Measurements from ENCODE around the gene ORC2.

Gene ORC2

GRCh38 chr2:200966770-200967169 is 3.3 kb upstream of the ORC2 start:
- TF ChIP-seq RAD21 (IDR thresholded peaks at IDR 0.05; ENCODE audit: low read depth) (no peak), ZBTB7A (IDR thresholded peaks at IDR 0.05; ENCODE audit: low read depth) (no peak), REST (IDR thresholded peaks at IDR 0.05; ENCODE audit: low read depth) (no peak), CEBPB (IDR thresholded peaks at IDR 0.05) (no peak), TAF1 (IDR thresholded peaks at IDR 0.05; ENCODE audit: low read depth) (no peak), EP300 (IDR thresholded peaks at IDR 0.05; ENCODE audit: borderline replicate concordance) (no peak), FOXM1 (IDR thresholded peaks at IDR 0.05; ENCODE audit: borderline replicate concordance, low read depth) (no peak), CREB1 (IDR thresholded peaks at IDR 0.05; ENCODE audit: low read depth) (no peak), MAX (IDR thresholded peaks at IDR 0.05) (no peak)

GRCh38 chr2:200964498-200964897 is 1.0 kb upstream of the ORC2 start:
- TF ChIP-seq EGR1 (IDR thresholded peaks at IDR 0.05) (no peak), TAF1 (IDR thresholded peaks at IDR 0.05; ENCODE audit: low read depth) (no peak), CREB1 (IDR thresholded peaks at IDR 0.05; ENCODE audit: low read depth) (no peak), RAD21 (IDR thresholded peaks at IDR 0.05; ENCODE audit: low read depth) (no peak), ZBTB7A (IDR thresholded peaks at IDR 0.05; ENCODE audit: low read depth) (no peak), NFIC (IDR thresholded peaks at IDR 0.05) (no peak), CEBPB (IDR thresholded peaks at IDR 0.05) (no peak), FOXM1 (IDR thresholded peaks at IDR 0.05; ENCODE audit: borderline replicate concordance, low read depth) (no peak), TEAD4 (IDR thresholded peaks at IDR 0.05) (no peak), YY1 (IDR thresholded peaks at IDR 0.05; ENCODE audit: low read depth) (no peak), USF1 (IDR thresholded peaks at IDR 0.05) (no peak), EP300 (IDR thresholded peaks at IDR 0.05; ENCODE audit: borderline replicate concordance) (no peak)

GRCh38 chr2:200962811-200963123 is 693 bp downstream of the ORC2 start:
- TF ChIP-seq CEBPB (IDR thresholded peaks at IDR 0.05) (no peak), TAF1 (IDR thresholded peaks at IDR 0.05; ENCODE audit: low read depth) (no peak), YY1 (IDR thresholded peaks at IDR 0.05; ENCODE audit: low read depth) (no peak), FOXM1 (IDR thresholded peaks at IDR 0.05; ENCODE audit: borderline replicate concordance, low read depth) (no peak), REST (IDR thresholded peaks at IDR 0.05; ENCODE audit: low read depth) (no peak), TCF12 (IDR thresholded peaks at IDR 0.05; ENCODE audit: low read depth) (no peak), EGR1 (IDR thresholded peaks at IDR 0.05) (no peak), CREB1 (IDR thresholded peaks at IDR 0.05; ENCODE audit: low read depth) (no peak), MAX (IDR thresholded peaks at IDR 0.05) (no peak), USF1 (IDR thresholded peaks at IDR 0.05) (no peak), TEAD4 (IDR thresholded peaks at IDR 0.05) (no peak), EP300 (IDR thresholded peaks at IDR 0.05; ENCODE audit: borderline replicate concordance) (no peak), NFIC (IDR thresholded peaks at IDR 0.05) (no peak), ZBTB7A (IDR thresholded peaks at IDR 0.05; ENCODE audit: low read depth) (no peak), RAD21 (IDR thresholded peaks at IDR 0.05; ENCODE audit: low read depth) (no peak)

GRCh38 chr2:200961674-200962073 is 1.8 kb downstream of the ORC2 start:
- TF ChIP-seq CEBPB (IDR thresholded peaks at IDR 0.05), result no peak
- no peak for TF ChIP-seq CREB1 (IDR thresholded peaks at IDR 0.05; ENCODE audit: low read depth)
- no peak for TF ChIP-seq MAX (IDR thresholded peaks at IDR 0.05)
- TF ChIP-seq TCF12 (IDR thresholded peaks at IDR 0.05; ENCODE audit: low read depth), result no peak
- TF ChIP-seq EGR1 (IDR thresholded peaks at IDR 0.05), result no peak

- TF ChIP-seq EGR1 (IDR thresholded peaks at IDR 0.05) (no peak), REST (IDR thresholded peaks at IDR 0.05; ENCODE audit: low read depth) (no peak), YY1 (IDR thresholded peaks at IDR 0.05; ENCODE audit: low read depth) (no peak), TCF12 (IDR thresholded peaks at IDR 0.05; ENCODE audit: low read depth) (no peak)
Observed at GRCh38 chr2:200950378-200950777, 13.1 kb downstream of the ORC2 start.
